K562 (cell line): ENCODE data around the gene CAV1. TPM values are rescaled to one million over a fixed set of nuclear protein-coding genes. Genes with fewer than 3 reads are reported as not detected.

Experiments
- ATAC-seq: fragments of 200-7000 bp; cut with Tn5 transposase; 3 replicates; pipeline ENCODE4 v1.9.1; 2020; ENCODE audit warnings: moderate library complexity
- BruUV-seq: library from RNA; stranded (reverse); fragments of 400-500 nt; replicated peaks from 2 replicates; lab custom pipeline; 2021; lab: Mats Ljungman, UMichigan
- CTCF ChIA-PET: fragments of 300-600 bp; formaldehyde crosslinking; extraction: SDS; loops from one replicate; lab custom pipeline; 2021; ENCODE audit warnings: low intra/inter-chr PET ratio; lab: Yijun Ruan, JAX
- POLR2A ChIA-PET: fragments of 300-600, 350-650 bp; sonication (Branson Sonifier 250); formaldehyde crosslinking; extraction: SDS; loops from one replicate; lab custom pipeline; 2021; ENCODE audit warnings: antibody characterized with exemption, inconsistent platforms; lab: Yijun Ruan, JAX
- DNase-seq, 4 experiments: peaks; one replicate each; pipeline versions ENCODE4 v3.0.0 to v3.0.0-alpha.2; 2011 to 2018; ENCODE audit warnings: low spot score in 3 of 4, mixed read lengths in 3 of 4; ENCODE audit errors: extremely low read depth in 1 of 4
- FAIRE-seq: peaks from 2 replicates; lab custom pipeline; 2011; peaks lifted over from hg19 to GRCh38; lab: Jason Lieb, UNC
- H2AFZ ChIP-seq: 2 replicates; pipeline ENCODE4 v1.6.0; 2011; ENCODE audit warnings: low read depth, low read length, control low read depth, inconsistent platforms
- H3K27ac ChIP-seq: fragments of 200-600 bp; 3 replicates; pipeline ENCODE4 v1.8.0; 2011; ENCODE audit warnings: low read depth, mild to moderate bottlenecking, control low read depth, inconsistent platforms, low read length, moderate library complexity, mixed read lengths; ENCODE audit errors: extremely low read depth
- H3K27me3 ChIP-seq, 2 experiments: fragments of 300-600 bp in 1 of 2; 2 replicates in 1 of 2; 3 replicates in 1 of 2; pipeline versions ENCODE4 v1.6.0 to v1.8.0; 2011; ENCODE audit warnings: inconsistent platforms in 2 of 2, low read length in 2 of 2, mild to moderate bottlenecking in 1 of 2, mixed read lengths in 1 of 2, moderate library complexity in 1 of 2; ENCODE audit not compliant: control insufficient read depth in 2 of 2, insufficient read depth in 2 of 2
- H3K36me3 ChIP-seq: fragments of 300-600 bp; 3 replicates; pipeline ENCODE4 v1.8.0; 2011; ENCODE audit warnings: mild to moderate bottlenecking, low read length, inconsistent platforms; ENCODE audit not compliant: control insufficient read depth, insufficient read depth
- H3K4me1 ChIP-seq, 2 experiments: fragments of 200-600 bp in 1 of 2; replicated peaks in 1 of 2; 2 replicates in 1 of 2; 3 replicates in 1 of 2; pipeline versions ENCODE4 v1.5.1 to v1.8.0; 2011; ENCODE audit warnings: inconsistent platforms in 2 of 2, low read length in 2 of 2, mild to moderate bottlenecking in 1 of 2, mixed read lengths in 1 of 2, moderate library complexity in 1 of 2; ENCODE audit not compliant: control insufficient read depth in 2 of 2, insufficient read depth in 2 of 2
- H3K4me2 ChIP-seq: 2 replicates; pipeline ENCODE4 v1.6.1; 2011; ENCODE audit warnings: low read length, control low read depth, inconsistent platforms, mixed read lengths; ENCODE audit not compliant: insufficient read depth
- H3K4me3 ChIP-seq: fragments of 200-600 bp; sonication (generic), shearing (Covaris generic); 2 replicates; pipeline ENCODE4 v1.5.1; 2016; ENCODE audit warnings: control low read depth, inconsistent platforms
- H3K79me2 ChIP-seq: fragments of 200-600 bp; 3 replicates; pipeline ENCODE4 v1.8.0; 2011; ENCODE audit warnings: low read length, inconsistent platforms; ENCODE audit not compliant: control insufficient read depth, insufficient read depth
- H3K9ac ChIP-seq, 2 experiments: 2 replicates each; pipeline versions ENCODE4 v1.6.0 to v1.6.1; 2011; ENCODE audit warnings: low read depth in 2 of 2, low read length in 2 of 2, control low read depth in 1 of 2, inconsistent platforms in 1 of 2, mild to moderate bottlenecking in 1 of 2, mixed read lengths in 1 of 2; ENCODE audit not compliant: insufficient read depth in 1 of 2
- H3K9me1 ChIP-seq: one replicate; pipeline ENCODE4 v1.6.0; 2011; ENCODE audit warnings: inconsistent platforms, mild to moderate bottlenecking, low read length, moderate library complexity; ENCODE audit not compliant: control insufficient read depth, insufficient read depth
- H3K9me3 ChIP-seq: replicated peaks from 2 replicates; pipeline ENCODE4 v1.5.1; 2011; ENCODE audit warnings: low read depth, low read length, inconsistent platforms; ENCODE audit not compliant: control insufficient read depth, insufficient read depth
- H4K20me1 ChIP-seq: replicated peaks from 2 replicates; pipeline ENCODE4 v1.6.1; 2011; ENCODE audit warnings: low read length, inconsistent platforms, mixed read lengths; ENCODE audit not compliant: control insufficient read depth, insufficient read depth
- CBX3 ChIP-seq, 2 experiments: IDR thresholded peaks; 1 replicate in 1 of 2; 2 replicates in 1 of 2; pipeline ENCODE4 v1.6.1; 2012; ENCODE audit warnings: inconsistent platforms in 2 of 2, low read length in 2 of 2, borderline replicate concordance in 1 of 2, control low read depth in 1 of 2
- DDX20 ChIP-seq: fragments of 450-650 bp; IDR thresholded peaks from 2 replicates; pipeline ENCODE4 v1.6.1; 2016; ENCODE audit warnings: missing genetic modification characterization, low read depth, mild to moderate bottlenecking, missing compliant biosample characterization, moderate library complexity
- KHSRP ChIP-seq: fragments of 450-650 bp; IDR thresholded peaks from 2 replicates; pipeline ENCODE4 v1.6.1; 2017
- NFYB ChIP-seq: IDR thresholded peaks from 2 replicates; pipeline ENCODE4 v1.6.1; 2011; ENCODE audit warnings: mild to moderate bottlenecking, moderate library complexity; ENCODE audit not compliant: insufficient read length; ENCODE audit errors: extremely low read depth
- ZNF707 ChIP-seq: fragments of 250-450 bp; sonication (Bioruptor Pico); conservative IDR thresholded peaks from 2 replicates; pipeline ENCODE4 v1.8.0; 2022; ENCODE audit warnings: inconsistent platforms, mild to moderate bottlenecking, moderate library complexity
- WGBS: fragments of 100-300 bp; shearing (Covaris generic); methylation state at CpG from one replicate; pipeline ENCODE4 v1.1.6; 2016; ENCODE audit warnings: low coverage, mixed read lengths; ENCODE audit not compliant: insufficient coverage; ENCODE audit errors: missing lambda C conversion rate; 5-methylcytosine and 5-hydroxymethylcytosine counted together
- in situ Hi-C: fragments of 300-500 bp; cut with MboI; formaldehyde crosslinking; loops from 4 replicates; pipeline ENCODE4 v1.15.0; 2018; ENCODE audit warnings: inconsistent platforms, mixed read lengths
- intact Hi-C: fragments of 100-400 bp; cut with micrococcal nuclease; formaldehyde crosslinking; loops from 2 replicates; pipeline ENCODE4 v1.14.2; 2022
- polyA plus RNA-seq, 8 experiments: library from polyadenylated mRNA; depleted of rRNA in 4 of 8; stranded (reverse) in 5 of 8; unstranded in 3 of 8; fragments of >200 nt; fragmentation: Nextera tagmentation in 2 of 8; fragmentation: Illumina TruSeq in 1 of 8; extraction: Ambion mirVana in 2 of 8; extraction: Trizol in 1 of 8; gene quantifications; 2 replicates each; pipeline versions ENCODE4 v1.2.1 to v1.2.3, GENCODE V29; 2011 to 2014; ENCODE audit warnings: inconsistent platforms in 1 of 8, missing spikeins in 1 of 8
- total RNA-seq, 7 experiments: library from RNA; depleted of rRNA in 6 of 7; stranded (reverse); fragments of >200 nt in 6 of 7; fragmentation: Illumina TruSeq in 2 of 7; extraction: Trizol in 2 of 7; gene quantifications; 2 replicates each; pipeline versions ENCODE4 v1.2.1 to v1.2.3, GENCODE V29; 2011 to 2021; ENCODE audit warnings: low replicate concordance in 1 of 7
- TF ChIP-seq, protein P1 (sequence below), 2 experiments: fragments of 450-650 bp; conservative IDR thresholded peaks; 2 replicates each; pipeline ENCODE4 v1.6.1; 2017; ENCODE audit warnings: mild to moderate bottlenecking in 2 of 2, moderate library complexity in 2 of 2
- TF ChIP-seq, protein P2 (sequence below): sonication (generic); formaldehyde crosslinking; IDR thresholded peaks from 2 replicates; pipeline ENCODE4 v1.9.0; 2022; ENCODE audit warnings: mild to moderate bottlenecking, missing genetic modification reagents
- TF ChIP-seq, protein P3 (sequence below): sonication (generic); formaldehyde crosslinking; IDR thresholded peaks from 2 replicates; pipeline ENCODE4 v1.5.0; 2020; ENCODE audit warnings: missing genetic modification reagents

Gene CAV1
- total and polyA plus RNA-seq, 9 of the 15 experiments (the other 6 are each of a cell fraction or from before 2014, with no cell fraction given) = 0.08 to 1.5 (median 0.63) TPM

DNA sequence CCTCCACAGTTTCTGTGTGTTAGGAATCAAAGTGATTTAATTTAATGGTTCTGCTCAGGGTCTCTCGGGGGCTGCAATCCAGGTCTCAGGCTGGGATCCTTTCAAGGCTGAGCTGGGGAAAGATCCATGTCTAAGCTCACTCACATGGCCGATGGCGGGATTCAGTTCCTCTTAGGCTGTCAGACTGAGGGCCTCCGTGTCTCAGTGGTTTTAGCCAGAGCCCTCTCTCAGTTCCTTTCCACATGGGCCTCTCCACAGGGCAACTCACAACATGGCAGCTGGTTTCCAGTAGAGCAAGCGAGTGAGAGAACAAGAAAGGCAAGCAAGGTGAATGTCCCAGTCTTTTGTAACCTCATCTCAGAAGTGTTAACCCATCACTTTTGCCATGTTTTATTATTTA lies 26.9 kb downstream of the CAV1 start:
- CTCF ChIA-PET = no interaction called here
- WGBS = 0% methylated on average over 5 of the region's 5 CpGs
- Histone ChIP-seq H3K27ac (no peak overlapping the region), H3K9me1 (no peaks in the 10 kb centered on the region), H3K4me3 (no peak overlapping the region), H3K9me3 (no peaks in the 10 kb centered on the region), H3K27me3 (peaks cover 3 to 10% of the 10 kb centered on the region in 2 experiments; a peak in 2 of 5 replicates), H4K20me1 (no peaks in the 10 kb centered on the region), H3K79me2 (no peaks in the 10 kb centered on the region), H2AFZ (no peak overlapping the region), H3K4me1 (no peaks in the 10 kb centered on the region), H3K4me2 (no peak overlapping the region), H3K9ac (no peak overlapping the region), H3K36me3 (no peaks in the 10 kb centered on the region)
- intact Hi-C loops (no loop called here), in situ Hi-C loops (no loop called here)
- DNase-seq (no peak), ATAC-seq (no peak), FAIRE-seq (no peak)
- no TSS peak for BruUV-seq
- TF ChIP-seq, protein P1, sequence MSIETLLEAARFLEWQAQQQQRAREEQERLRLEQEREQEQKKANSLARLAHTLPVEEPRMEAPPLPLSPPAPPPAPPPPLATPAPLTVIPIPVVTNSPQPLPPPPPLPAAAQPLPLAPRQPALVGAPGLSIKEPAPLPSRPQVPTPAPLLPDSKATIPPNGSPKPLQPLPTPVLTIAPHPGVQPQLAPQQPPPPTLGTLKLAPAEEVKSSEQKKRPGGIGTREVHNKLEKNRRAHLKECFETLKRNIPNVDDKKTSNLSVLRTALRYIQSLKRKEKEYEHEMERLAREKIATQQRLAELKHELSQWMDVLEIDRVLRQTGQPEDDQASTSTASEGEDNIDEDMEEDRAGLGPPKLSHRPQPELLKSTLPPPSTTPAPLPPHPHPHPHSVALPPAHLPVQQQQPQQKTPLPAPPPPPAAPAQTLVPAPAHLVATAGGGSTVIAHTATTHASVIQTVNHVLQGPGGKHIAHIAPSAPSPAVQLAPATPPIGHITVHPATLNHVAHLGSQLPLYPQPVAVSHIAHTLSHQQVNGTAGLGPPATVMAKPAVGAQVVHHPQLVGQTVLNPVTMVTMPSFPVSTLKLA (conservative IDR thresholded peaks at IDR 0.05) = no peak
- no peak for TF ChIP-seq CBX3 (IDR thresholded peaks at IDR 0.05; ENCODE audit: borderline replicate concordance in 1 of 2, low read length in 2 of 2)
- no peak for TF ChIP-seq KHSRP
- TF ChIP-seq DDX20 = no peak
- POLR2A ChIA-PET = interaction anchor here (1.9 kb wide), 1 partner anchor 11 kb away, joined by 6 read pairs; no protein-coding TSS in a partner anchor

DNA sequence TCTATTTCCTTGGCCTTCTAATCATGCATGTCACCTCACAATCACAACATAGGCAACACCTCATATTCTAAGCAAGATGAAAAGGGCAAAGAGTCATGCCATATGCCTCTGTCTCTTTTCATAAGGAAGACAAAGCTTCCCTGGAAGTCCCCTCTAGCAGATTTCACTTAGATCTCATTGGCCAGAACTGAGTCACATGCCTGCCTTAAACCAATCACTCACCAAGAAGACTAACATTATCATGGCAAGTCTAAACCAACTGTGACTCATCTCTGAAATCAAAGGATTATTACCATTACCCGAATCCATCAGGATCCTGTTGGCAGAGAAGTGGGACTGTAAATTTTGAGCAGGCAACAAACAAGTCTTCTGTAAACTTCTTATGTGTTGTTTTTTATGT lies 27.8 kb downstream of the CAV1 start:
- no peaks in the 10 kb centered on the region for H3K4me1 ChIP-seq
- TF ChIP-seq, protein P2, sequence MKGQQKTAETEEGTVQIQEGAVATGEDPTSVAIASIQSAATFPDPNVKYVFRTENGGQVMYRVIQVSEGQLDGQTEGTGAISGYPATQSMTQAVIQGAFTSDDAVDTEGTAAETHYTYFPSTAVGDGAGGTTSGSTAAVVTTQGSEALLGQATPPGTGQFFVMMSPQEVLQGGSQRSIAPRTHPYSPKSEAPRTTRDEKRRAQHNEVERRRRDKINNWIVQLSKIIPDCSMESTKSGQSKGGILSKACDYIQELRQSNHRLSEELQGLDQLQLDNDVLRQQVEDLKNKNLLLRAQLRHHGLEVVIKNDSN = peak; percentile 59; the same call in 1 of the 2 replicates
- TF ChIP-seq, protein P3, sequence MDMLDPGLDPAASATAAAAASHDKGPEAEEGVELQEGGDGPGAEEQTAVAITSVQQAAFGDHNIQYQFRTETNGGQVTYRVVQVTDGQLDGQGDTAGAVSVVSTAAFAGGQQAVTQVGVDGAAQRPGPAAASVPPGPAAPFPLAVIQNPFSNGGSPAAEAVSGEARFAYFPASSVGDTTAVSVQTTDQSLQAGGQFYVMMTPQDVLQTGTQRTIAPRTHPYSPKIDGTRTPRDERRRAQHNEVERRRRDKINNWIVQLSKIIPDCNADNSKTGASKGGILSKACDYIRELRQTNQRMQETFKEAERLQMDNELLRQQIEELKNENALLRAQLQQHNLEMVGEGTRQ (CRISPR knock-in tag) = peak; percentile 73
- TF ChIP-seq NFYB (peak; percentile 11), ZNF707 (CRISPR knock-in tag) (no peak)
- H3K27ac ChIP-seq = no peak overlapping the region
- H2AFZ ChIP-seq = no peak overlapping the region
- H3K9ac ChIP-seq = no peak overlapping the region
- H3K4me2 ChIP-seq = no peak overlapping the region
- no TSS peak for BruUV-seq
- H3K4me3 ChIP-seq = no peak overlapping the region
- H3K9me3 ChIP-seq = no peaks in the 10 kb centered on the region
- H3K9me1 ChIP-seq = no peaks in the 10 kb centered on the region
- intact Hi-C loops (no loop called here), in situ Hi-C loops (no loop called here)
- no peaks in the 10 kb centered on the region for H3K36me3 ChIP-seq
- DNase-seq (no peak), ATAC-seq (no peak), FAIRE-seq (peak; percentile 37)
- no peaks in the 10 kb centered on the region for H4K20me1 ChIP-seq
- ChIA-PET POLR2A (no interaction called here), CTCF (no interaction called here)
- peaks cover 5 to 10% of the 10 kb centered on the region in 2 experiments; a peak in 3 of 5 replicates for H3K27me3 ChIP-seq
- 0% methylated on average over 1 of the region's 1 CpG for WGBS
- no peaks in the 10 kb centered on the region for H3K79me2 ChIP-seq
